ENCODE data around the gene CEP78.
"Not testable (repeated sequence)": the region's sequence is repeated elsewhere in the genome, so short reads cannot be mapped to it uniquely, and the experiment has no call there.

CEP78 gene, protein sequence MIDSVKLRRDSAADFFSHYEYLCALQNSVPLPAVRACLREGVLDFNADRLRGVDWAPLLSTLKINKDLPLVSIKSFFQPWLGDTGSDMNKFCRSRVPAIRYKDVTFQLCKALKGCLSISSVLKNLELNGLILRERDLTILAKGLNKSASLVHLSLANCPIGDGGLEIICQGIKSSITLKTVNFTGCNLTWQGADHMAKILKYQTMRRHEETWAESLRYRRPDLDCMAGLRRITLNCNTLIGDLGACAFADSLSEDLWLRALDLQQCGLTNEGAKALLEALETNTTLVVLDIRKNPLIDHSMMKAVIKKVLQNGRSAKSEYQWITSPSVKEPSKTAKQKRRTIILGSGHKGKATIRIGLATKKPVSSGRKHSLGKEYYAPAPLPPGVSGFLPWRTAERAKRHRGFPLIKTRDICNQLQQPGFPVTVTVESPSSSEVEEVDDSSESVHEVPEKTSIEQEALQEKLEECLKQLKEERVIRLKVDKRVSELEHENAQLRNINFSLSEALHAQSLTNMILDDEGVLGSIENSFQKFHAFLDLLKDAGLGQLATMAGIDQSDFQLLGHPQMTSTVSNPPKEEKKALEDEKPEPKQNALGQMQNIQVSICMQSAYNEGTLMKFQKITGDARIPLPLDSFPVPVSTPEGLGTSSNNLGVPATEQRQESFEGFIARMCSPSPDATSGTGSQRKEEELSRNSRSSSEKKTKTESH

DNA sequence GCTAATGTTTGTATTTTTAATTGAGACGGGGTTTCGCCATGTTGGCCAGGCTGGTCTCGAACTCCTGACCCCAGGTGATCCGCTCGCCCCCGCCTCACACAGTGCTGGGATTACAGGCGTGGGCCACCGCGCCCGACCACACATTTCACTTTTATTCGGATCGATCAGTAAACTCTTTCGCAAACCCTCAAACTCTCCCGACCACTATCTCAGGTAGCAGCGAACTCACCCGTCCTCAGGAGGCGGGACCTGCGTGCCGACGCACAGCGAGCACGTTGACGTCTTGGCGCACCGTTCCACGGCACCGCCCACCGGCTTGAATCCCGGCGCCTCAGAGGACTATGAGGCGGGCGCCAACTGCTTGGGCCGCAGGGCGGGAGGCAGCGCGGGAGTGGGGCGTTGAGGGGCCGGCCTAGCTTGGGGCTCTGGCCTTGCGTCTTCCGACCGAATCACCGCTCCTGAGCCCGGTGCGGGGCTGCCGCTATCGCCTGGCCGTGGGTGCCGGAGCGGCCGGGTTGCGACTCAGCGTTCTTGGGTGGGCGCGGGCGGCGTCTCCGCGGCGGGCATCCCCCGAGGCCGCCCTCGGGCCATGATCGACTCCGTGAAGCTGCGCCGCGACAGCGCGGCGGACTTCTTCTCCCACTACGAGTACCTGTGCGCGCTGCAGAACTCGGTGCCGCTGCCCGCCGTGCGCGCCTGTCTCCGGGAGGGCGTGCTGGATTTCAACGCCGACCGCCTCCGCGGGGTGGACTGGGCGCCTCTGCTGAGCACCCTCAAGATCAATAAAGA, at the start of gene CEP78:
Gene CEP78 (plus strand): TSS at position 314 of the 789 bp plus-strand sequence. CDS start 276 bp downstream, at position 590.
- peak; percentile 80 for FAIRE-seq

DNA sequence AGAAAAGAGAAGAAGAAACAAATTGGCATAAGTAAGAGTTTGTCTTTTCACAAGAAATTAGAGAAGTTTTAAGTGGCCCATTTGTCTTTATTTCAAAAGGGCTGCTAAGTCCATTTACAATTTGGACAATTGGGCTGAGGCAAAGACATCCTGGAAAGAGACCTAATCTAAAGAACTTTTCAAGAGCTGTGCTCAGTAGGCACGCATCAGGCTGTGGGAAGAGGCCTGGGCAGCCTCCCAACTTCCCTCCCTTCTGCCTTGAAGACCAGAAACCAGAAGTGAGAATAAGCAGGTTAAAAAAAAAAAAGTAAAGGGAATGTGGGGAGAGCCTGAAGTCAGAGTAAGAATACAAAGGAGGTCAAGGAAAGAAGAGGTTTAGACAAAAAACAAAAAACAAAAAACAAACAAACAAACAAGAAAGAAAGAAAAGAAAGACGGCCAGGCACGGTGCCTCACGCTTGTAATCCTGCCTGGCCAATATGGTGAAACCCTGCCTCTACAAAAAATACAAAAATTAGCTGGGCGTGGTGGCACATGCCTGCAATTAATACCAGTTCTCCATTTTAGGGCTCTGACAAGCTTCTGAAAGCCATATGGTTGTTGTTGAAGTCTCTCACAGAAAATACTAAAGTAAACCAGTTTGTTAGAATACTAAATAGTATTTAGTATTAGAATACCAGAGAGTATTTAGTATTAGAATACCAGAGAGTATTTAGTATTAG, 48.0 kb upstream of the CEP78 start:
- peak; percentile 64 for FAIRE-seq

DNA sequence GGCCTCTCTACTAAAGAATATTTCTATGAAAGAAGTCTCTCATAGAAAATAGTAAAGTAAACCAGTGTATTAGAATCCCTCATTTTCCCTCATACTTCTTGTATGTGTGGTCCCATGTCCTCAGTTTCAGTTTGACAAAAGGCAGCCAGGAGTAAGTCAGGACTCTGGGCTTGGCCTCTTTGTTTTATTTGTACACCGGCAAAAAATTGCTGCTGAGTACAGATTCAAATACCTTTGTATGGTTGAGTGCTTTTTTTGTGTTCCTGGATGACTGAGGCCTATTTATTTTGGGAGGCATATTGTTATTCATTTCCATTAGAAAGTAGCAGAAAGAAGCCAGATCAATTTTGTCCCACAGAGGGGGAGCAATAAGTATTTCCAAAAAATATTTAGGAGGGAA, 47.3 kb upstream of the CEP78 start:
- FAIRE-seq, result no peak

DNA sequence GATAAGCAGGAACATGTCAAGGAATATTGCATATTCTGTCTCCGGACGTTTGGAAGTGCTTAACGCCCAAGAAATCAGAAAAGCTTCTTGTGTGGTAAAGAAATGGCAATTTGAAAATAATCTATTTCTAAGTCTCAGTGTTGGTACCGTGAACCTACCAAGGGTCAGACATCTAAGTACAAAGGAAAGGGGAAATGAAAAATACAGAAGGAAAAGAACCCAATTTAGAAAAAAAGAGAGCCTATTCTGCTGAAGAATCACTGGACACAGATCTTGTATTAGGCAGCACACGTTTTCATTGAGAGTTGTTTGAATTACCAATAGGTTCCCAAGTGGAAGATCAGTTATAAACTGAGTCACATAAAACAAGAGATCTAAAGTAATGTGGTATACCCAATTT, 46.9 kb upstream of the CEP78 start:
- no peak for FAIRE-seq

DNA sequence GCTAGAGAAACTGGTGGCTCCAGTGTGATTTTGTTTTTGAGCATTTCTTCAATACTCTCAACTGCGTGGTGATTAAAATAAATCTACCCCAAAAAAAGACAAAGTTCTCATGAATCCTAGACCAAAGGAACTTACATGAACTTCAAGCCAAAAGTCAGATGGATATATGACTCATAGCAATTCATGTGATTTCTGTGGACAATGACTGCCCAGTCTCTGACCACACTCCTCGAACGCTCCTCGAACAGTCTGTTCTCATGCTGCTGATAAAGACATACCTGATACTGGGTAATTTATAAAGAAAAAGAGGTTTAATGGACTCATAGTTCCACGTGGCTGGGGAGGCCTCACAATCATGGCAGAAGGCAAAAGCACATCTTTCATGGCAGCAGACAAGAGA, 46.4 kb upstream of the CEP78 start:
- no peak for FAIRE-seq

DNA sequence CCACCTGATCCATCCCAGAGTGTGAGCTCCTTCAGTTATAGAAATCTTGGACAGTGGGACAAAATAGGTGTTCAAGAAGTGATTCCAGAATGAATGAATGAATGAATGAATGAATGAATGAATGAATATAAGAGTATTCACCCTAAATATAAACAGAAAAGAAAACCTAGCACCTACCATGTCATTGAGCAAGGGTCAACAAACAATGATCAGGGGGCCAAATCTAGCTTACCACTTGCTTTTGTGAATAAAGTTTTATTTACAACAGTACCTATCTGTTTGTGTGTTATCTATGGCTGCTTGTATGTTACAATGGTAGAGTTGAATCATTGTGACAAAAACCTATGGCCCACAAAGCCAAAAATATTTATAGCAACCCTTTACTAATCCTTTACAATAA, 43.9 kb upstream of the CEP78 start:
- FAIRE-seq, result no peak

DNA sequence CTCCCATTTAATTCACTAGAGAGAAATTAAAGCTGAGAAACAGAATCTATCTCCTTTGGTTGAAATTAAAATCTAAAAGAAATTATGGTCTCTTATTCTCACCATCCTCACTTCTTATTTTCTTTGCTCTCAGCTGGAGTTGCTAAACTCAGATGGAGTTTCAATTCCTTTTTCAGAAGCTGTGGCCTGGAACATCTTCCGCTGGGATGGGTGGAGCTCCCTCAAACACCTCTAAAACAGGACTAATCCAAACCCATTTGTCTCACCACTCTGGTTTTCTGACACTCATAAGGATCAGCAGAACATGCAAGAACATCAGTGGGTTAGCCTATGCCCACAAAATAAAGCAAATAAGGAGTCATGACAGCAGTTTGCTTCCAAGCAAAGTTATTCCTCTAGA, 39.6 kb upstream of the CEP78 start:
- no peak for FAIRE-seq

DNA sequence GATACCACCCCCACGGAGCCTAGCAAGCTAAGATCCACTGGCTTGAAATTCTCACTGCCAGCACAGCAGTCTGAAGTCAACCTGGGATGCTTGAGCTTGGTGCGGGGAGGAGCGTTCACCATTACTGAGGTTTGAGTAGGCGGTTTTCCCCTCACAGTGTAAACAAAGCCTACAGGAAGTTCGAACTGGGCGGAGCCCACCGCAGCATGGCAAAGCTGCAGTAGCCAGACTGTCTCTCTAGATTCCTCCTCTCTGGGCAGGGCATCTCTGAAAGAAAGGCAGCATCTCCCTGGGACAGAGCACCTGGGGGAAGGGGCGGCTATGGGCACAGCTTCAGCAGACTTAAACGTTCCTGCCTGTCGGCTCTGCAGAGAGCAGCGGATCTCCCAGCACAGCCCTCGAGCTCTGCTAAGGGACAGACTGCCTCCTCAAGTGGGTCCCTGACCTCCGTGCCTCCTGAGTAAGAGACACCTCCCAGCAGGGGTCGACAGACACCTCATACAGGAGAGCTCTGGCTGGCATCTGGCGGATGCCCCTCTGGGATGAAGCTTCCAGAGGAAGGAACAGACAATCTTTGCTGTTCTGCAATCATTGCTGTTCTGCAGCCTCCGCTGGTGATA, 34.6 kb upstream of the CEP78 start:
- FAIRE-seq, result not testable (repeated sequence)

DNA sequence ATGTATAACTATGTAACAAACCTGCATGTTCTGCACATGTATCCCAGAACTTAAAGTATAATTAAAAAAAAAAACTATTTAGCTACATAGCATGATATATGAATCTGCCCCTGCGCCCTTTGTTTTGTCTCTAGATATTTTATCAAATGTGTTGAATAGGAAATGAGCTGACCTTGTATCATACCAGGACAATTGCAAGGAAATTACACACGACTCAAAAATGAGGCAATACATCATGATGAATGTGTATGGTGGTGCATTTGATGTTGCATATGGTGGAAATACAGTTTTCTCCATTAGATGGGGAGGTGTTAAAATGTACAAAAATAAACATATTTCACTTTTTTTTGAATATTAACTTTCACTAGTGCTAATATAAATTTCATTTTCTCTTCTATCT, 28.6 kb upstream of the CEP78 start:
- FAIRE-seq, result no peak

DNA sequence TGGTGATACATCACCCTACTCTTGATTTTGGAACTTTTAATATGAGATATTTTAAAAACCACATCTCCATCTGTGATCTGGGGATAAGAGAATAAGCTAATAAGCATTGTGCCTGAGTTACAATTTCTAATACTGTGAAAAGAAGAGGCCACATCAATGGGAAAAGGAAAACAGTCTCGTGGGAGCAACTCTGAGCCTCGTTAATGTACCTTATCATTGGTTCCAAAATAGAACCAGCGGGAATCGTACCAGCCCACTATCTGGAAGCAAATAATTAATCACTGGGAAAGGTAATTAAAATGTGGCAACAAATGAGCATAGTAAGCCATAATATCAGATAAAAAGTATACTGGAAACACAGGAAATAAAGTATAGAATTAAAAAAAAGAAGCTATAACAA, 28.0 kb upstream of the CEP78 start:
- no peak for FAIRE-seq

DNA sequence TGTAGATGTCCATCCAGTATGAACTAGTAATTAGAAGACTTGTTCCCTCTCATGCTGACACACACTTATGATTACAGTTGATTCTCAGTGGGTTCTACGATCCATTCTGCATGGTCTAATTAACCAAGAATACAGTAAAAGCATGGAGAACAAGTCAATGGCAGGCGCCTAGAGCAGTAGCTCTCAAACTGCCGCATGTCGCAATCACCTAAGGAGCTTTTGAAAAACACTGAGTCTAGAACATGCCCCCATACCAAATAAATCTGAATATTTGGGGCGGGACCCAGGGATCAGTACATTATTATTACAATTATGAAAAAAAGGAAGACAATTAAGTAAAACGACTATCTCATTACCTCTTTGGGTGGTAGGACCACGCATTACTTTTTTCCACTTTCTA, 26.7 kb upstream of the CEP78 start:
- FAIRE-seq, result no peak

DNA sequence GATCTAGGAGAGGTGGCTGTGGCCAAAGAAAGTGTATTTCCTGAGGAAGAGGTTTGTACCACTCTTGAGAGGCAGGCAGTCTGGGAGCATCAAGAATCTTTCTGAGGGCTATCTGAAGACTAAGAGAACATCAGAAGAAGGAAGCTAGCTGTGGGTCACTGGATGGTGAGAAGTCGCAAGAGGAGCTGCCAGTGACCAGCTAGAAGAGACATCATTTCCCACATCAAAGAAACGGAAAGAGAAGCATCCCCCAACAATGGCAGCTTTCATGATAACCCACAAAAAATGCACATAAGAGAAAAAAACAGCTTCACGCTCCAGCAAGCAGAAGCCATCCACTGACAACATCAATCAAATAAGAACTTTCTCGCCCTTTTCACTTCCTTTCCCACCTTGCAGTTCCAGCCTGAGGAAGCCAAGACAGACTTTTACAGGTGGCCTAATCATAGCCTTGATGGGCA, 25.0 kb upstream of the CEP78 start:
- no peak for FAIRE-seq

DNA sequence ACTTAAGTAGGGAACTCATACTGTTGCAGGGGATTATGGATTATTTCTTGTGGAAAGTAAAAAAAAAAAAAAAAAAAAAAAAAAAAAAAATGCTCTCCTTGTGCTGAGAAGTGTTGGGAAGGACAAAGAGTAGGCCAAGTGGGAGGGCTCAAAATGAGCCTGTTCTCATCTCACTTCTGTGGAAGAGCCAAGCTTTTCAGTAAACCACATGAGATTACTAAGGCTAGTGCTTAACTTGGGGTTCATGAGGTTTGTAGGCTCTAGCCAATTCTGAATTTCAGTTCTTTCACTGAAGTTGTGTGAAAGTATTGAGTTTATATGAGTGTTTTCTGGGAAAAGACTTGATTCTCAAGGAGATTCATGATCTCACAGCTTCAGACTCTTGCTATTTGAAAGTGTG, 23.0 kb upstream of the CEP78 start:
- FAIRE-seq, result no peak

DNA sequence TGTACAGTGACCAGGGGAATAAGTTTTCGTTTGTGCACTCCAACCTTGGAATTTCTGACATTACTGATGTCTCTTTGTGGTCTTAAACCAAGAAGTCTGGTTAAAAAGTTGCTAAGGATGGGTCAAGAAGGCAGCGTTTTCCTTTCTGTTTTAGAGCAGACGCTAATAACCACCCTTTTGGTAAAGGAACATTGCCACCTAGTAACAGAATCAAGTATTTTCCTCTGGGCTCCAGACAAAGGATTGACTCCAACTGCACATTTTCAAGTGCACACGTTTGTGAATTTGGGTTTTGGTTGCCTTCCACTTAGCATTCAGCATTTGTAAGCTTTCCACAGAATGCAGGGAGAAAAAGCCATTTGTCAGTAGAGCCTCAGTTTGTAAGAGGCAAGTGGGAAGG, 22.2 kb upstream of the CEP78 start:
- FAIRE-seq, result no peak

DNA sequence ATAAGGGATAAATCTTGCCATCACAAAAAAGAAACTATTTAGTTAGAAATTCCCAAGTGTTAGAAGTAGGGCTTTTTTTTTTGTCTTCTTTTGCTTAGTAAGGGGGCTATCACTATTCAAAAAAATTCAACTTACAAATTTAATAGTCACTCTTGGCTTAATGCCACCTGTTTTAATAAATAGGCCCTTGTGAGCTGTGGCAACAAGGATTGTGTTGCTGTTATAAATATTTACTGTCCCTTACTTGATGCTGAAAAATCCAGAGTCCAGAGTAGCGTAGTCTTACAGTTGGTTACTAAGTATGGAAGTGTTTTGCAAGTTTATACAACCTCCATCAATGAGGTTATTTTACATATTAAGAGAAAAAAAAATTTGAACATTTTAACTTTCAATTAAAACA, 21.4 kb upstream of the CEP78 start:
- FAIRE-seq, result no peak

DNA sequence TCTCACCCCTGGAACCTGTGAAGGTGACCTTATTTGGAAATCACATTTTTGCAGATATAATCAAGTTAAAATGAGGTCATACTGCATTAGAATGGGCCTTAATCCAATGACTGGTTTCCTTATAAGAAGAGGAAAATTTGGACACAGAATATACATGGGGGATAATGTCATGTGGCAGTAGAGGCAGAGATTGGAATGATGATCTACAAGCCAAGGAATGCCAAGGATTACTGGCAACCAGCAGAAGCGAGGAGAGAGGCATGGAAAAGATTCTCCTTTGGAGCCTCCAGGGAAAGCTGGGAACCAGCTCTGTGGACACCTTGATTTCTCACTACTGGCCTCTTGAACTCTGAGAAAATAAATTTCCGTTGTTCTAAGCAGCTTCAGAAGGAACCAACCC, 20.2 kb upstream of the CEP78 start:
- FAIRE-seq, result no peak

DNA sequence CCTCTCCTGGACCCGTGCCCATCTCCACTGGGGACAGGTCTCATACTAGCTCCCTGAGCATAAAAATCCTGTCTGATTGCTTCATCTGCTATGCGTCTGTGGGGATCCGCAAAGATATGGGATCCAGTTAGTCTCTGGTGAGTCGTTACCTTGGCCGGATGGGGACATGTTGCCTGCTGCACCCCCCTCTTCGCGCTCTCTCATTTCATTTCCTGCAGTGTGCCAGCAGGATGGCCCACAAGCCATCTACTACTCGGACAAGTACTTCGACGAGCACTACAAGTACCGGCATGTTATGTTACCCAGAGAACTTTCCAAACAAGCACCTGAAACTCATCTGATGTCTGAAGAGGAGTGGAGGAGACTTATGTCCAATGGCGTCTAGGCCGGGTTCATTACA, 17.0 kb upstream of the CEP78 start:
- FAIRE-seq, result no peak

DNA sequence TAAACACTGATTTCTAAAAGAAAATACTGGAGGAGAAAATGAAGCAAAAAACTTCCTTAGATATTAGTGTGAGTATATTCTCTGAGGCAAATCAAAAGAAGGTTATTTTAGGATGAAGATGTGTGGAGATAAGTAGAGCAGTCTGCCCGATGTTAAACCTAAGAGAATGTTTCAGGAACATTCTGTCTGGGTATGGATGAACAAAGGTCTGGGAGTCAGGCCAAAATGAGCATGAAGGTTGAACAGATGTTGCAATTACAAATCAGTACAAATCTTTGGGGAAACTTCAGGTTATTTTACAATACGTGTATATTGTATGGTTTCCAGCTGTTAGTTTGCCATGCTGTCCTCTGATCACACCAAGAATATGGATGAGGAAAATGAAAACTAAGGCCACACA, 14.4 kb upstream of the CEP78 start:
- FAIRE-seq, result no peak

DNA sequence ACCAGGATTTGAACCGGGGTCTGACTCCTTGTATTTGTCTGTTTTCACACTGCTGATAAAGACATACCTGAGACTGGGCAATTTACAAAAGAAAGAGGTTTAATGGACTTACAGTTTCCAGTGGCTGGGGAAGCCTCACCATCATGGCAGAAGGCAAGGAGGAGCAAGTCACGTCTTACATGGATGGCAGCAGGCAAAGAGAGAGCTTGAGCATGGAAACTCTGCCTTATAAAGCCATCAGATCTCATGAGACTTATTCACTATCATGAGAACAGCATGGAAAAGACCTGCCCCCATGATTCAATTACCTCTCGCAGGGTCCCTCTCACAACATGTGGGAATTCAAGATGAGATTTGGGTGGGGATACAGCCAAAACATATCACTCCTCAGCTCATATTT, 14.0 kb upstream of the CEP78 start:
- not testable (repeated sequence) for FAIRE-seq

DNA sequence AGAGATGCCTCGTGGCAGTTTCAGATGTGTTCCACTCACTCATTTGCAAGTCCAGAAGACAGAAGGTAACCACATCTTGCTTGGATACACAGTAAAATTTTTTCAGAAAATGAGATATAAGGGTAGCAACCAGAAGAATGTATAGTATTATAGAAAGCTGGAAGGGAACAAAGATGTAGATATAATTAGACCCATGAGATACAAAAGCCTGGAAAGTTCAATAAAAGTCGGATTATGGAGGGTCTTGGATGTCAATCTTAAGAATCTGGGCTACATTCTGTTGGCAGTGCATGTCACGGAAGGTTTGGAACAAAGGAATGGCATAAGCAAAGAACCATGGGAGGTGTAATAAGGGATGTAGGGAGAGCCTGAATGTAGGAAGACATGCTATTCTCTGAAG, 5.1 kb upstream of the CEP78 start:
- no peak for FAIRE-seq

DNA sequence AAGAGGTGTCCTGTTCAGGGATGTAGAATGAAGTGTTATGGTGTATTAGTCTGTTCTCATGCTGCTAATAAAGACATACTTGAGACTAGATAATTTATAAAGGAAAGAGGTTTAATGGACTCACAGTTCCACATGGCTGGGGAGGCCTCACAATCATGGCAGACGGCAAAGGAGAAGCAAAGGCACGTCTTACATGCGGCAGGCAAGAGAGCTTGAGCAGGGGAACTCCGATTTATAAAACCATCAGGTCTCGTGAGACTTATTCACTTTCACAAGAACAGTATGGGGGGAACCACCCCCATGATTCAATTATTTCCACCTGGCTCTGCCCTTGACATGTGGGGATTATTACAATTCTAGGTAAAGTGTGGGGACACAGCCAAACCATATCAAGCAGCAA, 3.4 kb upstream of the CEP78 start:
- FAIRE-seq, result not testable (repeated sequence)

DNA sequence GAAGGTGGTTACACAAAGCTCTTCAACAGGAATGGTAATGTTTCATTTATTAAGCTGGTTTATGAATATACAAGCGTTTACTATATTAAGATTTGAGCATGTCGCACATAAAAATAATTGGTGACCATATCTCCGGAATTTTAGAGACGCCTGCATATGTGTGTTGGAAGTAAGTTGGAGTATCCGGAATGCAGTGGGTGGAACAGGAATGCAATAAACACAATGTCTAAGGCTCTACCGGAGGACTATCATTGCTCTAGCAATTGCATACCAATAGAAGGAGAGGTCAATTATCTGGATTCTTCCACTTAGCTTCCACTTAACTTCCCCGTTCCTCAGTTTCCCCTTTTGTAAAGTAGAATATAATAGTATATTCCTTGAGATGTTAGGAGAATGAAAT, 1.1 kb upstream of the CEP78 start:
- FAIRE-seq, result no peak
